HCT116 (cell line): ENCODE results near the gene PPP2R5D. TPM values are rescaled to one million over a fixed set of nuclear protein-coding genes. Genes with fewer than 3 reads are reported as not detected.

ENCODE experiments used
- ATAC-seq: fragments of 200-7000 bp; cut with Tn5 transposase; 2 replicates; pipeline ENCODE4 v1.9.1; 2020; ENCODE audit warnings: mild to moderate bottlenecking, moderate library complexity
- BruUV-seq: library from RNA; stranded (reverse); fragments of 400-500 nt; replicated peaks from 2 replicates; lab custom pipeline; 2021; lab: Mats Ljungman, UMichigan
- CTCF ChIA-PET: fragments of 300-600 bp; sonication (Branson Sonifier 250); formaldehyde crosslinking; loops from one replicate; lab custom pipeline; 2021; ENCODE audit warnings: antibody characterized with exemption; lab: Charles Lee
- POLR2A ChIA-PET: fragments of 300-600, 350-600 bp; sonication (Branson Sonifier 250); formaldehyde crosslinking; loops from one replicate; lab custom pipeline; 2021; ENCODE audit warnings: antibody characterized with exemption; lab: Charles Lee
- RAD21 ChIA-PET, 2 experiments: fragments of 300-600 bp; sonication (Branson Sonifier 250); formaldehyde crosslinking; loops; one replicate each; lab custom pipeline; 2023; ENCODE audit warnings: low total read pairs in 2 of 2; ENCODE audit not compliant: uncharacterized antibody in 2 of 2, unreplicated experiment in 2 of 2, low non-redundant PET in 1 of 2; lab: Charles Lee
- DNase-seq: peaks from one replicate; pipeline ENCODE4 v3.0.0-alpha.2; 2010; ENCODE audit warnings: low read depth, low spot score
- H2AFZ ChIP-seq: fragments of 200-600 bp; shearing (Covaris generic), sonication (generic); 2 replicates; pipeline ENCODE4 v1.6.1; 2017; ENCODE audit warnings: low read depth, mixed run types, mixed read lengths, antibody characterized with exemption, low read length; ENCODE audit not compliant: poor library complexity, severe bottlenecking
- H3K27ac ChIP-seq: 2 replicates; pipeline ENCODE4 v1.5.1; 2012; ENCODE audit warnings: low read depth, low read length
- H3K27me3 ChIP-seq: fragments of 200-600 bp; sonication (generic); 2 replicates; pipeline ENCODE4 v1.6.1; 2016; ENCODE audit warnings: mixed run types, low read length, mixed read lengths; ENCODE audit not compliant: insufficient read depth
- H3K36me3 ChIP-seq, 2 experiments: fragments of 200-500 bp in 1 of 2; fragments of 200-600 bp in 1 of 2; sonication (Bioruptor generic) in 1 of 2; sonication (generic) in 1 of 2; 2 replicates each; pipeline versions ENCODE4 v1.5.1 to v1.6.1; 2014 to 2016; ENCODE audit warnings: low read length in 2 of 2, inconsistent platforms in 1 of 2, mixed read lengths in 1 of 2, mixed run types in 1 of 2; ENCODE audit not compliant: insufficient read depth in 2 of 2, control insufficient read depth in 1 of 2
- H3K4me1 ChIP-seq, 2 experiments: fragments of 200-600 bp in 1 of 2; sonication (generic) in 1 of 2; 2 replicates each; pipeline versions ENCODE4 v1.5.1 to v1.6.1; 2012 to 2017; ENCODE audit warnings: low read length in 2 of 2, inconsistent platforms in 1 of 2, mild to moderate bottlenecking in 1 of 2, mixed read lengths in 1 of 2, mixed run types in 1 of 2, moderate library complexity in 1 of 2; ENCODE audit not compliant: insufficient read depth in 2 of 2, control insufficient read depth in 1 of 2
- H3K4me2 ChIP-seq: fragments of 200-600 bp; sonication (generic); 2 replicates; pipeline ENCODE4 v1.6.1; 2017; ENCODE audit warnings: mixed run types, low read length, mixed read lengths
- H3K4me3 ChIP-seq, 2 experiments: fragments of 200-600 bp in 1 of 2; sonication (generic) in 1 of 2; replicated peaks in 1 of 2; 2 replicates each; pipeline ENCODE4 v1.5.1; 2011 to 2016; ENCODE audit warnings: low read length in 2 of 2, control low read depth in 1 of 2, low read depth in 1 of 2, mild to moderate bottlenecking in 1 of 2, mixed read lengths in 1 of 2, mixed run types in 1 of 2
- H3K79me2 ChIP-seq: fragments of 200-600 bp; sonication (generic); 2 replicates; pipeline ENCODE4 v1.6.1; 2017; ENCODE audit warnings: mild to moderate bottlenecking, mixed run types, low read length, moderate library complexity, mixed read lengths; ENCODE audit not compliant: insufficient read depth
- H3K9ac ChIP-seq: fragments of 200-600 bp; sonication (generic); 2 replicates; pipeline ENCODE4 v1.6.1; 2016; ENCODE audit warnings: low read length, mixed read lengths
- H3K9me2 ChIP-seq: fragments of 200-600 bp; sonication (generic), shearing (Covaris generic); 2 replicates; pipeline ENCODE4 v1.6.1; 2017; ENCODE audit warnings: mixed run types, mild to moderate bottlenecking, moderate library complexity; ENCODE audit not compliant: insufficient read depth
- H3K9me3 ChIP-seq, 2 experiments: fragments of 200-500 bp in 1 of 2; fragments of 200-600 bp in 1 of 2; sonication (Bioruptor generic) in 1 of 2; sonication (generic) in 1 of 2; 2 replicates each; pipeline ENCODE4 v1.6.1; 2014 to 2017; ENCODE audit warnings: low read length in 2 of 2, mixed read lengths in 2 of 2, inconsistent platforms in 1 of 2, low read depth in 1 of 2, mild to moderate bottlenecking in 1 of 2, mixed run types in 1 of 2, moderate library complexity in 1 of 2; ENCODE audit not compliant: control insufficient read depth in 1 of 2, insufficient read depth in 1 of 2
- H4K20me1 ChIP-seq: fragments of 200-600 bp; sonication (generic), shearing (Covaris generic); 2 replicates; pipeline ENCODE4 v1.6.1; 2017; ENCODE audit warnings: mixed run types, mild to moderate bottlenecking, moderate library complexity; ENCODE audit not compliant: insufficient read depth
- CBX3 ChIP-seq: IDR thresholded peaks from 2 replicates; pipeline ENCODE4 v1.6.1; 2012; ENCODE audit warnings: low read depth
- CEBPB ChIP-seq: IDR thresholded peaks from 2 replicates; pipeline ENCODE4 v1.6.1; 2012; ENCODE audit warnings: low read depth
- EGR1 ChIP-seq: IDR thresholded peaks from 2 replicates; pipeline ENCODE4 v1.6.1; 2012; ENCODE audit warnings: low read depth
- EZH2 ChIP-seq: fragments of 200-600 bp; sonication (generic); IDR thresholded peaks from 2 replicates; pipeline ENCODE4 v1.6.1; 2017; ENCODE audit warnings: antibody characterized with exemption, mixed run types
- EZH2phosphoT487 ChIP-seq: fragments of 200-600 bp; IDR thresholded peaks from 2 replicates; pipeline ENCODE4 v1.6.1; 2018; ENCODE audit warnings: antibody characterized with exemption, borderline replicate concordance
- POLR2A ChIP-seq: IDR thresholded peaks from 2 replicates; pipeline ENCODE4 v1.7.0; 2011; ENCODE audit warnings: borderline replicate concordance; ENCODE audit not compliant: insufficient read depth, insufficient read length; ENCODE audit errors: extremely low read depth
- SIN3A ChIP-seq: IDR thresholded peaks from 2 replicates; pipeline ENCODE4 v1.6.1; 2012; ENCODE audit warnings: low read depth
- SP1 ChIP-seq: IDR thresholded peaks from 2 replicates; pipeline ENCODE4 v1.6.1; 2012; ENCODE audit warnings: low read depth
- TCF7L2 ChIP-seq: IDR thresholded peaks from 2 replicates; pipeline ENCODE4 v1.7.0; 2011; ENCODE audit warnings: borderline replicate concordance, inconsistent platforms; ENCODE audit not compliant: insufficient read depth, insufficient read length; ENCODE audit errors: extremely low read depth
- YY1 ChIP-seq: IDR thresholded peaks from 2 replicates; pipeline ENCODE4 v1.6.1; 2011; ENCODE audit warnings: low read length, low read depth, moderate library complexity, mild to moderate bottlenecking; ENCODE audit not compliant: insufficient replicate concordance; ENCODE audit errors: extremely low read depth
- ZNF274 ChIP-seq: fragments of 200-500 bp; sonication (Bioruptor generic); IDR thresholded peaks from 2 replicates; pipeline ENCODE4 v1.6.1; 2014; ENCODE audit warnings: mild to moderate bottlenecking, low read depth, low read length, inconsistent platforms
- intact Hi-C: fragments of 100-400 bp; cut with micrococcal nuclease; formaldehyde crosslinking; loops from 2 replicates; pipeline ENCODE4 v1.10.0; 2022
- total RNA-seq: library from RNA; stranded (reverse); gene quantifications from one replicate; pipeline ENCODE4 v1.2.1, GENCODE V29; 2021; ENCODE audit not compliant: unreplicated experiment
- TF ChIP-seq, protein P1 (sequence below), 3 experiments: fragments of 200-600 bp in 1 of 3; sonication (generic) in 1 of 3; IDR thresholded peaks in 2 of 3; conservative IDR thresholded peaks in 1 of 3; 2 replicates each; pipeline ENCODE4 v1.5.1; 2012 to 2017; ENCODE audit warnings: low read depth in 2 of 3, low read length in 2 of 3, antibody characterized with exemption in 1 of 3, borderline replicate concordance in 1 of 3, control low read depth in 1 of 3, mild to moderate bottlenecking in 1 of 3, mixed read lengths in 1 of 3, mixed run types in 1 of 3, moderate library complexity in 1 of 3; ENCODE audit not compliant: insufficient read depth in 1 of 3
- TF ChIP-seq, protein P2 (sequence below): IDR thresholded peaks from 2 replicates; pipeline ENCODE4 v1.6.1; 2012
- TF ChIP-seq, protein P3 (sequence below): IDR thresholded peaks from 2 replicates; pipeline ENCODE4 v1.6.1; 2012; ENCODE audit warnings: low read depth
- TF ChIP-seq, protein P4 (sequence below): IDR thresholded peaks from 2 replicates; pipeline ENCODE4 v1.6.1; 2011; ENCODE audit warnings: mild to moderate bottlenecking, low read length, moderate library complexity; ENCODE audit not compliant: insufficient replicate concordance; ENCODE audit errors: extremely low read depth

PPP2R5D gene
- total RNA-seq, 1 experiment from 2014 or later, result 49.6 TPM

DNA sequence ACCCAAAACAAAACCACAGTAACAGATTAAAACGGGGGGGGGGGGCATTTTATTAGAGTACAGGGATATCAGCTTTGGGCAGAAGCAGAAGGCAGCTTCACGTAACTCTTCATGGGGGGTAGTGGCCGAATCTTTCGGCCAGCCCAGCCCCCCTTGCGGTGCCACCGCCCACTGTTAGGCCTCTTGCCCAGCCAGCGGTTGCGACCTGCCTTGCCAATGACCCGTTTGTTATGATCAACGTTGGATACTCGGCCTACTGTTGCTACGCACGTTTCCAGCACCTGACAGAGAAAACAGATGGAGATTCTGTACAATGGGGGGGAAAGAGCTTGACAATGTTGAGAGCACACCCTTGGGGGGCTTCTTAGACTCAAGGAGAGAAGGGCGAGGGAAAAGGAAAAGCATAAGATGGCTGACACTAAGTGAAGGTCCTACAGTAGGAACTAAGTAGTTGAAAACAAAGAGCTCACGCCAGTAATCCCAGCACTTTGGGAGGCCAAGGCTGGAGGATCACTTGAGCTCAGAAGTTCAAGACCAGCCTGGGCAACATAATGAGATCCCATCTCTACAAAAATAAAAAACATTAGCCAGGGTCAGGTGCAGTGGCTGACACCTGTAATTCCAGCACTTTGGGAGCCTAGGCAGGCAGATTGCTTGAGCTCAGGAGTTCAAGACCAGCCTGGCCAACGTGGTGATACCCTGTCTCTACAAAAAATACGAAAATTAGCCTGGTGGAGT lies 70.0 kb downstream of the PPP2R5D start:
- DNase-seq (no peak), ATAC-seq (no peak)
- Histone ChIP-seq H2AFZ (no peak overlapping the region), H3K9me3 (no peaks in the 10 kb centered on the region), H3K4me1 (peaks cover 12 to 31% of the 10 kb centered on the region in 2 experiments; a peak in 3 of 4 replicates), H3K9me2 (no peaks in the 10 kb centered on the region), H3K9ac (peak overlapping the region; percentile 98), H3K79me2 (peaks cover 44% of the 10 kb centered on the region), H3K4me3 (peak overlapping the region; percentile 97), H3K36me3 (peaks cover 5 to 25% of the 10 kb centered on the region in 2 experiments; a peak in 2 of 4 replicates), H4K20me1 (no peaks in the 10 kb centered on the region), H3K4me2 (peak overlapping the region; percentile 99), H3K27ac (peak overlapping the region; percentile 98), H3K27me3 (no peaks in the 10 kb centered on the region)
- BruUV-seq, result TSS peak; percentile 99
- POLR2A ChIA-PET, result interaction anchor here (0.6 to 1.7 kb wide), 7 partner anchors 14 to 120 kb away, joined by 3 to 10 read pairs (median 5); partner anchors contain the start of genes KLHDC3, MEA1, PPP2R5D and PTK7
- RAD21 ChIA-PET, result interaction anchor here (0.8 to 1.0 kb wide), 2 partner anchors 22 to 89 kb away, joined by 3 read pairs; no protein-coding TSS in a partner anchor
- CTCF ChIA-PET, result interaction anchor here (1.5 kb wide), 1 partner anchor 89 kb away, joined by 5 read pairs; no protein-coding TSS in a partner anchor
- intact Hi-C loops, result no loop called here
- no peak for TF ChIP-seq ZNF274
- TF ChIP-seq SP1, result no peak
- no peak for TF ChIP-seq CEBPB
- no peak for TF ChIP-seq EZH2
- no peak for TF ChIP-seq EZH2phosphoT487
- TF ChIP-seq, protein P1, sequence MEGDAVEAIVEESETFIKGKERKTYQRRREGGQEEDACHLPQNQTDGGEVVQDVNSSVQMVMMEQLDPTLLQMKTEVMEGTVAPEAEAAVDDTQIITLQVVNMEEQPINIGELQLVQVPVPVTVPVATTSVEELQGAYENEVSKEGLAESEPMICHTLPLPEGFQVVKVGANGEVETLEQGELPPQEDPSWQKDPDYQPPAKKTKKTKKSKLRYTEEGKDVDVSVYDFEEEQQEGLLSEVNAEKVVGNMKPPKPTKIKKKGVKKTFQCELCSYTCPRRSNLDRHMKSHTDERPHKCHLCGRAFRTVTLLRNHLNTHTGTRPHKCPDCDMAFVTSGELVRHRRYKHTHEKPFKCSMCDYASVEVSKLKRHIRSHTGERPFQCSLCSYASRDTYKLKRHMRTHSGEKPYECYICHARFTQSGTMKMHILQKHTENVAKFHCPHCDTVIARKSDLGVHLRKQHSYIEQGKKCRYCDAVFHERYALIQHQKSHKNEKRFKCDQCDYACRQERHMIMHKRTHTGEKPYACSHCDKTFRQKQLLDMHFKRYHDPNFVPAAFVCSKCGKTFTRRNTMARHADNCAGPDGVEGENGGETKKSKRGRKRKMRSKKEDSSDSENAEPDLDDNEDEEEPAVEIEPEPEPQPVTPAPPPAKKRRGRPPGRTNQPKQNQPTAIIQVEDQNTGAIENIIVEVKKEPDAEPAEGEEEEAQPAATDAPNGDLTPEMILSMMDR (IDR thresholded peaks at IDR 0.05 in 2 of 3, conservative IDR thresholded peaks at IDR 0.05 in 1 of 3; ENCODE audit: borderline replicate concordance in 1 of 3, insufficient read depth in 1 of 3, low read depth in 2 of 3, low read length in 2 of 3), result no peak
- TF ChIP-seq, protein P2, sequence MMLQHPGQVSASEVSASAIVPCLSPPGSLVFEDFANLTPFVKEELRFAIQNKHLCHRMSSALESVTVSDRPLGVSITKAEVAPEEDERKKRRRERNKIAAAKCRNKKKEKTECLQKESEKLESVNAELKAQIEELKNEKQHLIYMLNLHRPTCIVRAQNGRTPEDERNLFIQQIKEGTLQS, result no peak
- TF ChIP-seq, protein P3, sequence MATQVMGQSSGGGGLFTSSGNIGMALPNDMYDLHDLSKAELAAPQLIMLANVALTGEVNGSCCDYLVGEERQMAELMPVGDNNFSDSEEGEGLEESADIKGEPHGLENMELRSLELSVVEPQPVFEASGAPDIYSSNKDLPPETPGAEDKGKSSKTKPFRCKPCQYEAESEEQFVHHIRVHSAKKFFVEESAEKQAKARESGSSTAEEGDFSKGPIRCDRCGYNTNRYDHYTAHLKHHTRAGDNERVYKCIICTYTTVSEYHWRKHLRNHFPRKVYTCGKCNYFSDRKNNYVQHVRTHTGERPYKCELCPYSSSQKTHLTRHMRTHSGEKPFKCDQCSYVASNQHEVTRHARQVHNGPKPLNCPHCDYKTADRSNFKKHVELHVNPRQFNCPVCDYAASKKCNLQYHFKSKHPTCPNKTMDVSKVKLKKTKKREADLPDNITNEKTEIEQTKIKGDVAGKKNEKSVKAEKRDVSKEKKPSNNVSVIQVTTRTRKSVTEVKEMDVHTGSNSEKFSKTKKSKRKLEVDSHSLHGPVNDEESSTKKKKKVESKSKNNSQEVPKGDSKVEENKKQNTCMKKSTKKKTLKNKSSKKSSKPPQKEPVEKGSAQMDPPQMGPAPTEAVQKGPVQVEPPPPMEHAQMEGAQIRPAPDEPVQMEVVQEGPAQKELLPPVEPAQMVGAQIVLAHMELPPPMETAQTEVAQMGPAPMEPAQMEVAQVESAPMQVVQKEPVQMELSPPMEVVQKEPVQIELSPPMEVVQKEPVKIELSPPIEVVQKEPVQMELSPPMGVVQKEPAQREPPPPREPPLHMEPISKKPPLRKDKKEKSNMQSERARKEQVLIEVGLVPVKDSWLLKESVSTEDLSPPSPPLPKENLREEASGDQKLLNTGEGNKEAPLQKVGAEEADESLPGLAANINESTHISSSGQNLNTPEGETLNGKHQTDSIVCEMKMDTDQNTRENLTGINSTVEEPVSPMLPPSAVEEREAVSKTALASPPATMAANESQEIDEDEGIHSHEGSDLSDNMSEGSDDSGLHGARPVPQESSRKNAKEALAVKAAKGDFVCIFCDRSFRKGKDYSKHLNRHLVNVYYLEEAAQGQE, result no peak
- no peak for TF ChIP-seq CBX3
- TF ChIP-seq TCF7L2, result no peak
- no peak for TF ChIP-seq POLR2A
- no peak for TF ChIP-seq SIN3A
- no peak for TF ChIP-seq YY1
- TF ChIP-seq EGR1, result no peak
- TF ChIP-seq, protein P4, sequence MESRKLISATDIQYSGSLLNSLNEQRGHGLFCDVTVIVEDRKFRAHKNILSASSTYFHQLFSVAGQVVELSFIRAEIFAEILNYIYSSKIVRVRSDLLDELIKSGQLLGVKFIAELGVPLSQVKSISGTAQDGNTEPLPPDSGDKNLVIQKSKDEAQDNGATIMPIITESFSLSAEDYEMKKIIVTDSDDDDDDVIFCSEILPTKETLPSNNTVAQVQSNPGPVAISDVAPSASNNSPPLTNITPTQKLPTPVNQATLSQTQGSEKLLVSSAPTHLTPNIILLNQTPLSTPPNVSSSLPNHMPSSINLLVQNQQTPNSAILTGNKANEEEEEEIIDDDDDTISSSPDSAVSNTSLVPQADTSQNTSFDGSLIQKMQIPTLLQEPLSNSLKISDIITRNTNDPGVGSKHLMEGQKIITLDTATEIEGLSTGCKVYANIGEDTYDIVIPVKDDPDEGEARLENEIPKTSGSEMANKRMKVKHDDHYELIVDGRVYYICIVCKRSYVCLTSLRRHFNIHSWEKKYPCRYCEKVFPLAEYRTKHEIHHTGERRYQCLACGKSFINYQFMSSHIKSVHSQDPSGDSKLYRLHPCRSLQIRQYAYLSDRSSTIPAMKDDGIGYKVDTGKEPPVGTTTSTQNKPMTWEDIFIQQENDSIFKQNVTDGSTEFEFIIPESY, result no peak
